ENCODE results near the gene CFAP251.
"Not testable (repeated sequence)": the region's sequence is repeated elsewhere in the genome, so short reads cannot be mapped to it uniquely, and the experiment has no call there.

CFAP251 gene

GRCh38 chr12:121874071-121874470, 44.3 kb upstream of the CFAP251 start:
- TF ChIP-seq CTCF (IDR thresholded peaks at IDR 0.05; ENCODE audit: poor library complexity, severe bottlenecking), result no peak

GRCh38 chr12:121875582-121875981, 42.8 kb upstream of the CFAP251 start:
- no peak for DNase-seq (ENCODE audit: low spot score)
- Histone ChIP-seq H3K36me3 (ENCODE audit: low read depth) (no peaks in the 10 kb centered on the region), H3K4me1 (ENCODE audit: insufficient read depth, poor library complexity, severe bottlenecking) (peaks cover 8% of the 10 kb centered on the region), H3K27me3 (ENCODE audit: insufficient read depth, poor library complexity, severe bottlenecking) (no peaks in the 10 kb centered on the region), H3K9me3 (ENCODE audit: severe bottlenecking) (no peaks in the 10 kb centered on the region), H3K27ac (ENCODE audit: poor library complexity, severe bottlenecking) (no peak overlapping the region), H3K4me3 (ENCODE audit: severe bottlenecking) (no peak overlapping the region)
- TF ChIP-seq CTCF (IDR thresholded peaks at IDR 0.05; ENCODE audit: poor library complexity, severe bottlenecking), result no peak
- no peak for ATAC-seq (ENCODE audit: low read depth)

More at GRCh38 chr12:121874071-121874470, 44.3 kb upstream of the CFAP251 start:
- Histone ChIP-seq H3K27ac (ENCODE audit: poor library complexity, severe bottlenecking) (no peak overlapping the region), H3K9me3 (ENCODE audit: severe bottlenecking) (no peaks in the 10 kb centered on the region), H3K4me3 (ENCODE audit: severe bottlenecking) (no peak overlapping the region), H3K27me3 (ENCODE audit: insufficient read depth, poor library complexity, severe bottlenecking) (no peaks in the 10 kb centered on the region), H3K4me1 (ENCODE audit: insufficient read depth, poor library complexity, severe bottlenecking) (peaks cover 8% of the 10 kb centered on the region), H3K36me3 (ENCODE audit: low read depth) (no peaks in the 10 kb centered on the region)
- ATAC-seq (ENCODE audit: low read depth), result no peak
- no peak for DNase-seq (ENCODE audit: low spot score)

DNA sequence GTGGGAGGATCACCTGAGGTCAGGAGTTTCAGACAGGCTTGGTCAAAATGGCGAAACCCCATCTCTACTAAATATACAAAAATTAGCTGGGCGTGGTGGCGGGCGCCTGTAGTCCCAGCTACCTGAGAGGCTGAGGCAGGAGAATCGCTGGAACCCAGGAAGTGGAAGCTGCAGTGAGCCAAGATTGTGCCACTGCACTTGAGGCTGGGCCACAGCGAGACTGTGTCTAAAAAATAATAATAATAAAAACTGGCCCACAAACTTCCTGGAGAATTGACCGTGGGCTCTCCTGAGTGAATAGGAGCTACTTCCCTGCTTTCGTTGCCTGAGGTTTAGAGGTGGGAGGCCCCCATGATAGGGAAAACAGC, 42.3 kb upstream of the CFAP251 start:
- not testable (repeated sequence) for H3K36me3 ChIP-seq (ENCODE audit: low read depth); H3K27me3 ChIP-seq (ENCODE audit: insufficient read depth, poor library complexity, severe bottlenecking); H3K4me3 ChIP-seq (ENCODE audit: severe bottlenecking); ATAC-seq (ENCODE audit: low read depth); H3K4me1 ChIP-seq (ENCODE audit: insufficient read depth, poor library complexity, severe bottlenecking); H3K27ac ChIP-seq (ENCODE audit: poor library complexity, severe bottlenecking); DNase-seq (ENCODE audit: low spot score); H3K9me3 ChIP-seq (ENCODE audit: severe bottlenecking)

DNA sequence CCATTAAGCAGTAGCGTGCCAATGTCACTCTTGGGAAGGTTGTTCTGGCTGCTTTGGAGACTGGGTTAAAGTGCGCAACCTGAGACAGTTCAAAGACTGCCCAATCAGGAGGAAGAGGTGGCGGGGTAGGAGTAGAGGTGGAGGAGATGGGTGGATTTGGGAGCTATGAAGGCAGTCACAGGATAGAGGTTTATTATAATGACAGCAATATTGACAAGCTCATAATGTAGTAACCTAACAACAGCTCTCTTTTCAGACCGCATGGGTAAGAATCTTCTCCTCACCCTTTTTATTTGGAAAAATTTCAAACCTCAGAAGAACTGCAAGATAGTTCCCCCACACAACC, 35.1 kb upstream of the CFAP251 start:
- peaks cover 5% of the 10 kb centered on the region for H3K4me1 ChIP-seq (ENCODE audit: insufficient read depth, poor library complexity, severe bottlenecking)
- H3K36me3 ChIP-seq (ENCODE audit: low read depth), result no peaks in the 10 kb centered on the region
- ATAC-seq (ENCODE audit: low read depth), result no peak; the same call in 2 of the 3 replicates
- no peak overlapping the region for H3K4me3 ChIP-seq (ENCODE audit: severe bottlenecking)
- no peak overlapping the region for H3K27ac ChIP-seq (ENCODE audit: poor library complexity, severe bottlenecking)
- H3K9me3 ChIP-seq (ENCODE audit: severe bottlenecking), result no peaks in the 10 kb centered on the region
- no peaks in the 10 kb centered on the region for H3K27me3 ChIP-seq (ENCODE audit: insufficient read depth, poor library complexity, severe bottlenecking)
- no peak for TF ChIP-seq CTCF (IDR thresholded peaks at IDR 0.05; ENCODE audit: poor library complexity, severe bottlenecking)
- no peak for DNase-seq (ENCODE audit: low spot score)

DNA sequence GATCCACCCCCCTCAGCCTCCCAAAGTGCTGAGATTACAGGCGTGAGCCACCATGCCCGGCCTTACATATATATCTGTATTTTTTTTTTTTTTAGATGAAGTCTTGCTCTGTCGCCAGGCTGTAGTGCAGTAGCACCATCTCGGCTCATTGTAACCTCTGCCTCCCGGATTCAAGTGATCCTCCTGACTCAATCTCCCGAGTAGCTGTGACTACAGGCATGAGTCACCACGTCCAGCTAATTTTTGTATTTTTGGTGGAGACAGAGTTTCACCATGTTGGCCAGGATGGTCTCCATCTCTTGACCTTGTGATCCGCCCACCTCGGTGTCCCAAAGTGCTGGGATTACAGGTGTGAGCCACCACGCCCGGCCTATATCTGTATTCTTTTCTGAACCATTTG, 33.3 kb upstream of the CFAP251 start:
- not testable (repeated sequence) for H3K27me3 ChIP-seq (ENCODE audit: insufficient read depth, poor library complexity, severe bottlenecking); ATAC-seq (ENCODE audit: low read depth); DNase-seq (ENCODE audit: low spot score); H3K4me1 ChIP-seq (ENCODE audit: insufficient read depth, poor library complexity, severe bottlenecking); H3K36me3 ChIP-seq (ENCODE audit: low read depth); H3K27ac ChIP-seq (ENCODE audit: poor library complexity, severe bottlenecking); H3K4me3 ChIP-seq (ENCODE audit: severe bottlenecking); H3K9me3 ChIP-seq (ENCODE audit: severe bottlenecking)

DNA sequence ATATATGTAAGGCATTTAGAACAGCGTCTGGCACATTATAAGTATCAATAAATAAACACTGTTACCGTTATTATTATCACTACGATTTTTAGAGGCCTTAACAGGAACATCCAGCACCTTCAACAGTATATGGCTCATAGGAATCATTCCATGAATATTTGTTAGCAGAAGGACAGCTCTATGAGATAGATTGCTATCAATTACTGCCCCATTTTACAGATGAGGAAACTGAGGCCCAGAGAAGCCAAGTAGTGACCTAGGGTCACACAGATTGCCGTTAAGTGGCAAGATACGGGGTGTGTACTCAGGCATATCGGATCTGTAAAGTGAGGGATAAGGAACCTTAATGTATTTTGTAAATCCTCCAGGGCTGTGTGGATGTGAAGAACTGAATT, 30.3 kb upstream of the CFAP251 start:
- Histone ChIP-seq H3K36me3 (ENCODE audit: low read depth) (peaks cover 14% of the 10 kb centered on the region), H3K4me3 (ENCODE audit: severe bottlenecking) (peak overlapping the region; percentile 87), H3K27me3 (ENCODE audit: insufficient read depth, poor library complexity, severe bottlenecking) (no peaks in the 10 kb centered on the region), H3K4me1 (ENCODE audit: insufficient read depth, poor library complexity, severe bottlenecking) (peaks cover 5% of the 10 kb centered on the region), H3K9me3 (ENCODE audit: severe bottlenecking) (no peaks in the 10 kb centered on the region), H3K27ac (ENCODE audit: poor library complexity, severe bottlenecking) (peak overlapping the region; percentile 62)
- DNase-seq (ENCODE audit: low spot score), result no peak
- no peak for TF ChIP-seq CTCF (IDR thresholded peaks at IDR 0.05; ENCODE audit: poor library complexity, severe bottlenecking)
- no peak for ATAC-seq (ENCODE audit: low read depth)
